GM19455 (cell line): ENCODE measurements around the gene ARHGEF3.
"Not testable (repeated sequence)": the region's sequence is repeated elsewhere in the genome, so short reads cannot be mapped to it uniquely, and the experiment has no call there.

Experiments
- ATAC-seq: cut with Tn5 transposase; IDR thresholded peaks from one replicate; pipeline ENCODE4 v1.9.1; 2021; ENCODE audit not compliant: unreplicated experiment

ARHGEF3 gene

DNA sequence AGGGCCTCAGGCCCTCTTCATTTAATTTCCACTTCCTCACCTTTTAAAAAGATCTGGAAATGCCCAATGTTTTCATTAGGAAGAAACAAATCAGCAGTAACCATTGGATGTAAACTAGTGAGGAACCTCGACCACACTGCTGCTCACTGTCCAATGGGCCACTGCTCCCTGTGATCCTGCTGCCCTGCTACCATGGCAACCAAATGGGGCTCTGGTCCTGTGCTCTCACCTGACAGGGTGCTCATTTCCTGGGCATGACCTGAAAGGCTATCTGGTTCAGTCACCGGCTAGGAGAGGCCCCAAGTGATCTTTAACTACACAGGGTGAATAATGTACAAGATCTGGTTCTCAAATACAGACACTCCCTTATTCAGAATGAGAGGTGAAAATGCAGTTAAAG lies 54.6 kb downstream of the ARHGEF3 start:
- no peak for ATAC-seq

DNA sequence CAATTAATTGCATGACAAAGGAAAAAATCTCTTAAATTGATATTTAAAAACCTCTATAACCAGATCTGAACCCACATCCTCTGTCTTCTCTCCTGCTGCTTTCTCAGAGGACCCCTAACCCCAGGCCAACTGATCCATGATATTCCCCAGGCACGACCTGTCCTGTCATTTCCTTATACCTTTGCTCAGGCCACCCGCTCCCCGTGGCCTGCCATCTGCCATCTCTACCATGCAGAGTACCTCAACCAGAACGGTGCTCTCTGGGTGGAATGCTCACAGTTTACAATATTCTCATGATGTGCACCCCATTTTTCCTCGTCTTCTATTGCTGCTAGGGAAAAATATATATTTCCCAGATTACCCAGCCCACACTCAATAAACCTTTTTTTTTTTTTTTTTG lies 57.7 kb downstream of the ARHGEF3 start:
- ATAC-seq = no peak

DNA sequence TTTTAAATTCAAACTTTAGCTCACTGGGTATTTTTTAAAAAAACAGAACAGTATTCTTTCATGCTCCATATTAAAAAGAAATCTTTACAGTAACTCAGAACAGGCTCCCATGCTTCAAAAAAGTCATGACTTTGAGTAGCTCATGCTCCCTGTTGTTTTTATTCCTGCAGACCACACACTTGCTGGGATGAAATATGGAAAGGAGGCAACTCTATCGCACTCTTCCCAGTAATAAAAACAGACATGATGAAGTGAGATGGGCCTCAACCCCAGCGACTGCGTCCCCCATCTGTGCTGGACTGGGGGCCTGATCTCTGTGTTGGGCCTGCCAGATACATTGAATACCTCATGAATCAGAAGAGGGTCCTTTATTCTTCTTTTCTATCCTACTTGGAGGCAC lies 58.9 kb downstream of the ARHGEF3 start:
- no peak for ATAC-seq

DNA sequence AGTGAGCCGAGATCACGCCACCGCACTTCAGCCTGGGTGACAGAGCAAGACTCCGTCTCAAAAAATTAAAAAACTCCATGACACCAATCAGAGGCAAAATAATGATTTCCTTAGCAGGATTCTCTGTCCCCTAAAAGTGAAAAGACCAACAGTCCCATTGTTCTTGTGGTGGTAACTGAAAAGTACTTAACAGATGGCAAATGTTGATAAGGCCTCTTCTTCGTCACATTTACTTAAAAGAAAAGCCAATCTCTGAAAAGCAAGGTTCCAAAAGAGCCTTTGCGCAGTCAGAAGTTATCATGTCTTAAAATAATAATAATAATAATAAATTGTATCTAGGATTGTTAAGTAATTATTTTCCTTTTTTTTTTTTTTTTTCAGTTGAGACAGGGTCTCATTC lies 62.7 kb downstream of the ARHGEF3 start:
- no peak for ATAC-seq

DNA sequence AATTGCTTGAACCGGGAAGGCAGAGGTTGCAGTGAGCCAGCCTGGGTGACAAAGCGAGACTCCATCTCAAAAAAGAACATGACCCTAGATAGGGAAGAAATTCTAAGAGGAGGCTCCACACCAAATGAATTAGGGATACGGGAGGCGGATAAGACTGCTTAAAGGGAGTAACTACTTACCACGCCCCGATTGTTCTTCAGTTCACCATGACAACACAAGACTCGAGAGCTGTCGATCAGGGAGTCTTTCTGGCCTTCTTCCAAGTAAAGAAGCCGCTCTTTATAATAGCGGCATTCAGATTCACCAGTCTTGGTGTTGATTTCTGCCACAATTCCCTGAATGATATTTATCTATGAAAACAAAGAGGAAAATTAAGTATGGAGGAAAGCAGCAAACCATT lies 64.7 kb downstream of the ARHGEF3 start:
- ATAC-seq = no peak

DNA sequence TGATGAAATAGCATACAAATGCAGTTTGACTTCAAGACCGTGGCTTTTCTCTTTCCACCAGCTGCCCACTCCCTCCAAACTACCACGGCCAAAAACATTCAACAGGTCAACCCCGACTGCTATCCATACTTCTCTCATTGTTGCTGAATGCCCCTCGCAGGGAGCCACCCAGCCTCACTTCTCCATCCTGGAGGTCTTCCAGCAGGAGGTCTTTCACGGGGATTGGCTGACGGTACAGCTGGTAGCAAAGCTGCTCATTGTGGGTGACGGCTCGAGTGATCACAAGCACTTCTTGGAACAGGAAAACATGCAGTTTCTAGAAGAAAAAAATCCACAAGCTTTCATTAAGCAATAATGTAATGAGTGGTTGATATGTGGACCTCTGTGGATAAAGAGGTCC lies 69.6 kb downstream of the ARHGEF3 start:
- no peak for ATAC-seq

DNA sequence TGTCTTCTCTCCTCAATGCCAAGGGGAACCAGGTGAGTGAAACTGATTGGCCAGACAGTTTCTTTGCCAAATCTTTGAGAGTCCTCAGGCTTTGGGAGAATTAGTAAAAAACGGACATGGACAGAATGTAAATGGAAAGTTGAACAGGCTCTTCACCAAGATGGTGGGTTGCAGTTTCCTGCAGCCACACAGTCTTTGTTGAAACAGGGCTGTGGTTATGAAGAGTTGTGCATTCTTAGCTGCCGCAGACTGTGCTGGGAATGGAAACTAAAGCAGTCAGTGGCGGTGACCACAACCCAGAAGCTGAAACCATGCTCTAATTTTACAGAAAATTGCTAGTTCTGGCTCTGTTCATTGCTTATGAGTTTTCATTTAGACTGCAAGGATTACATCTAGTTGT lies 76.6 kb downstream of the ARHGEF3 start:
- peak; percentile 99 for ATAC-seq

DNA sequence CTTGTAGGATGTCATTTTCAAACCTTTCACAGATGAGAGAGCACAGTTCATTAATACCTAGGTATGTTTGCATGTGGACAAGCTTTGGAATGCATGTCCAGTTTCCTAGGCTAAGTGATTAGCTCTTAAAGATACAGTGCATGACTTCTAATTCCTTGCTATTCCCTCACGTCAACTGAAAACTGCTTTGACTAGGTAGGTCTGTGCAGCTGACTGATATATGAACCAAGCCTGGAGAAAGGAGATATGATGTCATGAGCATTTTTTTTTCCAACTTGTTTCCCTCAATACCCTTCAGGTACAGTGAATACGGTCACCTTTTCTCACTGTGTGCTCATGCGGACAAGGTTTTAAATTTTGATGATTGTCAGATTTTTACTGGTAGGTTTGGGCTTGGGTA lies 77.1 kb downstream of the ARHGEF3 start:
- no peak for ATAC-seq

DNA sequence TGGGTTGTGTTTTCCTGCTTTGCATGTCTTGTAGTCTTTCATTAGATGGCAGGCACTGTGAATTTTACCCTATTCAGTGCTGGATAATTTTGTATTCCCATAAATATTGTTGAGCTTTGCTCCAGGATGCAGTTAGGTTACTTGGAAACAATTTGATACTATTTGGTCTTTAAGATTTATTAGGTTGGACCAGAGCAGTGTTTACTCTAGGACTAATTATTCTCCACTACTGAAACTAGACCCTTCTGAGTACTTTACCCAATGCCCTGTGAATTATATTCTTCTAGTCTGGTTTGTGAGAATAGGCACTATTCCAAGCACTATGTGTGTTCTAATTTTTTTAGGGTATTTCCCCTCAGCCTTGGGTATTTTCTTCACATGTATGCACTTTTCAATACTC lies 80.9 kb downstream of the ARHGEF3 start:
- no peak for ATAC-seq

DNA sequence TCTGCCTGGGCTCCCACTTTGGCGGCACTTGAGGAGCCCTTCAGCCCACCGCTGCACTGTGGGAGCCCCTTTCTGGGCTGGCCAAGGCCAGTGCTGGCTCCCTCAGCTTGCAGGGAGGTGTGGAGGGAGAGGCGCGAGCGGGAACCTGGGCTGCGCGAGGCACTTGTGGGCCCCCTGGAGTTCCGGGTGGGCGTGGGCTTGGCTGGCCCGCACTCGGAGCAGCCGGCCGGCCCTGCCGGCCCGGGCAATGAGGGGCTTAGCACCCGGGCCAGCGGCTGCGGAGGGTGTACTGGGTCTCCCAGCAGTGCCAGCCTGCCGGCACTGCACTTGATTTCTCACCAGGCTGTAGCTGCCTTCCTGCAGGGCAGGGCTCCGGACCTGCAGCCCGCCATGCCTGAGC lies 82.9 kb downstream of the ARHGEF3 start:
- not testable (repeated sequence) for ATAC-seq

DNA sequence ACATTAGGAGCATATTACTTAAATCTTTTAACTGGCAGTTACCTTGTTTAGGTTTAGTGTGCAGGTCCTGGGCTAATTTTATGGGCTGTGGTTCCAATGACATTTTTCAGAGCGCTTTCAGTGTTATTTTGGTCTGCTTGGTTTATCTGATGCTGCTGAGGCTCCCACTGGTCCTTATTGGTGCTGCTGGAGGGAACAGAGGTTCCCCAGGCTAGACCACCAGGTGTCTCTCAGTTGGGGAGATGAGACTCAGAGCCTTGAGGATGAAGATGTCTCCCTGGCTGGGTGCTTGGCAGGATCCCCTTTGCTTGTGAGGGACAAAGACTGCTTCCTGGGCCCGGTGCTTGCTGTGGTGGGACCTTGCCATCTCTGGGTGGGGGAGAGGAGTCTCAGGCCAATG lies 90.4 kb downstream of the ARHGEF3 start:
- ATAC-seq = no peak

DNA sequence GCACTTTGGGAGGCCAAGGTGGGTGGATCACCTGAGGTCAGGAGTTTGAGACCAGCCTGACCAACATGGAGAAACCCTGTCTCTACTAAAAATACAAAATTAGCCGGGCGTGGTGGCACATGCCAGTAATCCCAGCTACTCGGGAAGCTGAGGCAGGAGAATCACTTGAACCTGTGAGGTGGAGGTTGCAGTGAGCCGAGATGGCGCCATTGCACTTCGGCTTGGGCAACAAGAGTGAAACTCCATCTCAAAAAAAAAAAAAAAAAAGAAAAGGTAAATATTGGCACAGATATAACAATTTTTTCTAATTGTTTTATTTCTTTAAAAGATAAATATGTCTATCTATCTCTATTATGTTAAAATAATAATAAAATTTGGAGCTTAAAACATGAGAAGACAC lies 94.3 kb downstream of the ARHGEF3 start:
- not testable (repeated sequence) for ATAC-seq

DNA sequence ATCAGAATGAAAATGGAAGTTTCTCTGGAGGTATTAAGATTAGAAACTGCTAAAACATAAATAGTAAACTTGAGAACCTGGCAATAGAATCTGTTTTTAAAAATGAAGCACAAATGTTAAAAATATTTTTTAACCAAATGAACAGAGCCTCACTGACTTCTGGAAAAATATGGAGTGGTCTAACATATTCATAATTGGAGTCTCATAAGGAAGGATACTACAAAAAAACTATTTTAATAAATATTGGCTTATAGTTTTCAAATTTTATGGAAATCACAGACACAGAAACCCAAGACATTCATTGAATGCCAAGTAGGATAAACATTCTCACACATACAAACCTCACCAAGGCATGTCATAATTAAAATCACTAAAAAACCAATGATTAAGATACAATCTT lies 95.1 kb downstream of the ARHGEF3 start:
- ATAC-seq = no peak

DNA sequence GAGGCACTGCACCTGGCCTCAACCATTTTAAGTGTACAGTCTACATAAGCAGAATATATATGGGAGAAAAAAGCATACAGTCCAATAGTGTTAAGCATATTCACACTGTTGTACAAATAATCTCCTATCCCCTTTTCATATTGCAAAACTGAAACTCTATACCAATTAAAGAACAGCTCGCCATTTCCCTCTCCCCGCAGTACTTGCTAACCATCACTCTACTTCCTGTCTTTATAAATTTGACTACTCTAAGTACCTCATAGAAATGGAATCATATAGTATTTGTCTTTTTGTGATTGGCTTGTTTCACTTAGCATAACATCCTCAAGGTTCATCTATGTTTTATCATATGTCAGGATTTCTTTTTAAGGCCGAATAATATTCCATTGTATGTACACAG lies 97.0 kb downstream of the ARHGEF3 start:
- ATAC-seq = no peak

DNA sequence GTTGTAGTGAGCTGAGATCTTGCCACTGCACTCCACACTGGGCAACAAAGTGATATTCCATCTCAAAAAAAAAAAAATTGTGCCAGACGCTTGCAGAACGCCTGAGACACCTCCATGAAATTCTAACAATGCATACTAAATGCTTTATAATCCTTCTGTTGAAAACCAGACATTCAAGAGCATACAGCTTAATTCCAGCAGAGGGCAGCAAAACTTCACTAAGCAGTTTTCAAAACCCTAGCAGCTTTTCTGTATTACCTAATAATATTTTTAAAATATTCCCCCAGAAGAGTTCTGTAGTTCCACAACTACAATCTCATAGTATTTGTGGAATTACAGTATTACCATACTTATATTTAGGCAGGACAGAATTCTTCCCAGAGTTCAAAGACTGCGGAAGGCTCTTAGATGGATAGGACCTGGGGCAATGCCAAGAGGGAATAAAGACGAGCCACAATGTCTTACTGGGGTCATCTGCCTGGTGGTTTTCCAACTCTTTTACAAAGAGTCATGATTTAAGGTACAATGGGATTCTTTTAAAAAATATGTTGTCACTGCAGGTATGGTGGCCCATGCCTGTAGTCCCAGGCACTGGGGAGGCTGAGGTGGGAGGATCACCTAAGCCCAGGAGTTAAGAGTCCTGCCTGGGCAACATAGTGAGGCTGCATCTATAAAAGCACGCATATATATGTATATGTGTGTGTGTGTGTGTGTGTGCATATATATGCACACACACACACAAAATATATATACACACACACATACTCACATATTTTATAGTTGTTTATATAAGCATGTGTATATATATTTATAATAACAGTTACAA lies 99.0 kb downstream of the ARHGEF3 start:
- no peak for ATAC-seq

DNA sequence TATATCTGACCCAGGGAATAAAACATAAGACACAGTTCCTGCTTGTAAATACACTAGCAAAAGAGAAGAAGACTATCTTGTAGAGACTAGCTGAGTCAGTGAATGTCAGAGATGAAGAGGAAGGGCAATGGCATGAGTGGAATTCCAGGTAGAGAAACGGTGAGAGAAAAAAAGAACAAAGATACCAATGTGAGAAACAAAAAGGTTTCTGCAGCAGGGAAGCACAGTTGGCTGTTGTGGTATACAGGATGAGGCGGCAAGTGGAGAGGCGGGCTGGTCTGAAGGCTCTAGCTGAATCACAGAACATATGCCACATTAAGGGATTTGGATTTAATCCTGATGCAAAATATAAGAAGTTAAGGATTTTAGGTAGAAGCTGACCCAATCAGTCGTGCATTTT lies 101.6 kb downstream of the ARHGEF3 start:
- ATAC-seq = no peak

DNA sequence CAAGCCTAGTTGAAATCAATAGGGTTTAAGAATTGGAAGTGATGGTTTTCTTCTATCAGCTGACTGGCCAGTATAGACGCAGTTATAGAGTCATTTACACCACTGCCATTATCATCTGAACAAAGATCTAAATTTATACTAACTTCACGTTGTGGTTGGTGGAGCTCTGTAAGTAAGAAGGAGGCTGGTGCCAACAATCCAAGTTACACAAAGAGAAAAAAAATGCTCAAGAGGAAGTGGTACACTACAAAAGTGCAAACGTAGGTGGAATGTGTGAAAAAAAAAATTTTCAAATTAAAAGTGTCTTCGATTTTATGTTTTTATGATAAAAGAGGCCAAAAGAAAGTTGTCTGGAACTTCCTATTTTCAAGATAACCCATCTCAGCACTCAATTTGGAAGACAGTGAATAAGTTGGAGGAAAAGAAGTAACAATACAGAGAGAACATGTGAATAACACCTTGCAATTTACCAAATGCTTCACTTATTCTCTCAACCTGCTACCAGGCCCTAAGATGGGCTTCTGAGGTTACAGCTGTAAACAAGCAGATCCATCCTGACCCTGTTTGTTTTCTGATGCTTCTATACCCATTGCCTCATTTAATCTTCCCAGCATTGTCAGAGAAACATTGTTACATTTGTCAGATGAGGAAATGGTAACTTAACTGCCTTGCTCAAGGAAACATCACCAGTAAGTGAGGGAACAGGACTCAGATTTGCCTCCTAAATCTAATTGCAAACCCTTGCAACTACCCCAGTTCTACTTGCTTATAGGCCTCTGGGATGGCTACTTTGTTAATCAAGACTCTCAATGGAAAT lies 106.7 kb downstream of the ARHGEF3 start:
- ATAC-seq = no peak

DNA sequence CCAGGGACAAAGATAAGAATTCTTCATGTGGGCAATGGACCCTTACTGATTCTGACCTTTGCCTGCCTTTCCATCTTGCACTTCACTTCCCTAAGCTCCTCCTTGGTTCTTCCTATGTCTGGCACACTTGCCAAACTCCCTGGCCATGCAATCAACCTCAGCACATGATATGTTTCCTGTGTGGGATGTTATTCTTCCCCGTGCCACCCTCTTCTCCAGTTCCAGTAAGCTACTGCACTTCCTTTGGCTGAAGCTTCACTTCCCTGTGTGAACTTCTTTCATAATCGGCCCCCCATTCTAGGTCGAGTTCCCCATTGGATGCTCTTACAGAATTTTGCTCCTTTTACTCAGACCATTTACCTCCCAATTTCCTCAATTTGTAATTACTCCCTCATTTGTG lies 108.0 kb downstream of the ARHGEF3 start:
- ATAC-seq = no peak

DNA sequence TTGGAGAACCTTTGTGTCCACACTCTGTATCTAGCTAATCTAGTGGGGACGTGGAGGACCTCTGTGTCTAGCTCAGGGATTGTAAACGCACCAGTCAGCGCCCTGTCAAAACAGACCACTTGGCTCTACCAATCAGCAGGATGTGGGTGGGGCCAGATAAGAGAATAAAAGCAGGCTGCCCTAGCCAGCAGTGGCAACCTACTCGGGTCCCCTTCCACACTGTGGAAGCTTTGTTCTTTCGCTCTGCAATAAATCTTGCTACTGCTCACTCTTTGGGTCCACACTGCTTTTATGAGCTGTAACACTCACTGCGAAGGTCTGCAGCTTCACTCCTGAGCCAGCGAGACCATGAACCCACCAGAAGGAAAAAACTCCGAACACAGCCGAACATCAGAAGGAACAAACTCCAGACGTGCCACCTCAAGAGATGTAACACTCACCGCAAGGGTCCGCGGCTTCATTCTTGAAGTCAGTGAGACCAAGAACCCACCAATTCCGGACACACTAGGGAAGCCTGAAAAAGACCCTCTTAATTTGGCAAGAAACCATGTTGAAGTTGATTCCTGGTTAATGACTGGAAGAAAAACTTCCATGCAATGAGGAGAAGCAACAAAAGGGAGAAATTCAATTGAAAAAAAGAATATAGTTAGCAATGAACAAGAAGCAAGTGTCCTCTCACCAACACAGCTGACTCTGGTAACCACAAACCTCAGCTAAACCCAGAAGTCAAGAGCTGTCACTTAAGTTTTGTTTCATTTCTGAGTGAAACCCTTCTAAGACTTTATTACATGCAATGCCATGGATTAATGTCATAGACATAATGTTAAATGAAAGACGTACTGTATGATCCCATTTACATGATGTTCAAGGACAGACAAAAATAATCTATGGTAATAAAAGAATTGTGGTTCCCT lies 109.0 kb downstream of the ARHGEF3 start:
- ATAC-seq = peak; percentile 77

DNA sequence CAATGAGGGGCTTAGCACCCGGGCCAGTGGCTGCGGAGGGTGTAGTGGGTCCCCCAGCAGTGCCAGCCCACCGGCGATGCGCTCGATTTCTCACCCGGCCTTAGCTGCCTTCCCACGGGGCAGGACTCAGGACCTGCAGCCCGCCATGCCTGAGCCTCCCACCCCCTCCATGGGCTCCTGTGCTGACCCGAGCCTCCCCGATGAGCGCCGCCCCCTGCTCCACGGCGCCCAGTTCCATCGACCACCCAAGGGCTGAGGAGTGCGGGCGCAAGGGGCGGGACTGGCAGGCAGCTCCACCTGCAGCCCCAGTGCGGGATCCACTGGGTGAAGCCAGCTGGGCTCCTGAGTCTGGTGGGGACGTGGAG lies 109.8 kb downstream of the ARHGEF3 start:
- ATAC-seq = not testable (repeated sequence)
